HepG2 (cell line): Measurements from ENCODE around the gene ANAPC16. TPM values are rescaled to one million over a fixed set of nuclear protein-coding genes. Genes with fewer than 3 reads are reported as not detected.

Experiments
- ATAC-seq: fragments of 200-7000 bp; cut with Tn5 transposase; 3 replicates; pipeline ENCODE4 v1.9.1; 2020; ENCODE audit warnings: mild to moderate bottlenecking, moderate library complexity
- BruUV-seq: library from RNA; stranded (reverse); fragments of 400-500 nt; replicated peaks from 2 replicates; lab custom pipeline; 2021; lab: Mats Ljungman, UMichigan
- CTCF ChIA-PET: fragments of 300-600 bp; formaldehyde crosslinking; extraction: SDS; loops from one replicate; lab custom pipeline; 2021; ENCODE audit warnings: low total read pairs, inconsistent platforms, low intra/inter-chr PET ratio; lab: Yijun Ruan, JAX
- POLR2A ChIA-PET: fragments of 350-600 bp; sonication (Branson Sonifier 250); formaldehyde crosslinking; loops from one replicate; lab custom pipeline; 2020; ENCODE audit warnings: antibody characterized with exemption, inconsistent platforms; lab: Yijun Ruan, JAX
- DNase-seq: peaks from one replicate; pipeline ENCODE4 v3.0.0-alpha.2; 2015; ENCODE audit warnings: low spot score
- FAIRE-seq: peaks from 3 replicates; lab custom pipeline; 2011; peaks lifted over from hg19 to GRCh38; lab: Jason Lieb, UNC
- H2AFZ ChIP-seq: one replicate; pipeline ENCODE4 v1.6.1; 2011; ENCODE audit warnings: low read length, inconsistent platforms
- H3K27ac ChIP-seq: fragments of 300-600 bp; 3 replicates; pipeline ENCODE4 v1.8.0; 2011; ENCODE audit warnings: mixed run types, mild to moderate bottlenecking, mixed read lengths, low read length, inconsistent platforms; ENCODE audit not compliant: insufficient read depth; ENCODE audit errors: extremely low read length
- H3K27me3 ChIP-seq, 2 experiments: fragments of 200-600 bp in 1 of 2; 2 replicates in 1 of 2; 3 replicates in 1 of 2; pipeline versions ENCODE4 v1.6.0 to v1.8.0; 2011; ENCODE audit warnings: low read length in 2 of 2, mild to moderate bottlenecking in 2 of 2, moderate library complexity in 2 of 2, inconsistent platforms in 1 of 2; ENCODE audit not compliant: insufficient read depth in 2 of 2, control insufficient read depth in 1 of 2
- H3K36me3 ChIP-seq, 2 experiments: fragments of 200-600 bp in 1 of 2; replicated peaks in 1 of 2; 2 replicates in 1 of 2; 3 replicates in 1 of 2; pipeline versions ENCODE4 v1.5.1 to v1.8.0; 2011; ENCODE audit warnings: low read length in 2 of 2, inconsistent platforms in 1 of 2; ENCODE audit not compliant: insufficient read depth in 2 of 2, control insufficient read depth in 1 of 2
- H3K4me1 ChIP-seq: 2 replicates; pipeline ENCODE4 v1.5.1; 2012; ENCODE audit warnings: low read length, inconsistent platforms; ENCODE audit not compliant: insufficient read depth
- H3K4me2 ChIP-seq: 2 replicates; pipeline ENCODE4 v1.6.0; 2011; ENCODE audit warnings: low read depth, low read length, inconsistent platforms
- H3K4me3 ChIP-seq, 3 experiments: fragments of 200-600 bp in 1 of 3; sonication (generic), shearing (Covaris generic) in 1 of 3; replicated peaks in 1 of 3; 2 replicates each; pipeline ENCODE4 v1.5.1; 2011 to 2016; ENCODE audit warnings: low read length in 3 of 3, inconsistent platforms in 2 of 3, low read depth in 2 of 3, mild to moderate bottlenecking in 2 of 3, control low read depth in 1 of 3, mixed read lengths in 1 of 3; ENCODE audit not compliant: insufficient read depth in 1 of 3
- H3K79me2 ChIP-seq: one replicate; pipeline ENCODE4 v1.6.1; 2011; ENCODE audit warnings: low read length, inconsistent platforms; ENCODE audit not compliant: insufficient read depth
- H3K9ac ChIP-seq: 2 replicates; pipeline ENCODE4 v1.6.0; 2011; ENCODE audit warnings: mild to moderate bottlenecking, low read depth, low read length, inconsistent platforms; ENCODE audit not compliant: insufficient read depth
- H3K9me3 ChIP-seq: 2 replicates; pipeline ENCODE4 v1.5.1; 2012; ENCODE audit warnings: mild to moderate bottlenecking, low read length
- H4K20me1 ChIP-seq: 2 replicates; pipeline ENCODE4 v1.6.0; 2011; ENCODE audit warnings: inconsistent platforms, mild to moderate bottlenecking, low read length, moderate library complexity; ENCODE audit not compliant: insufficient read depth
- ARID5B ChIP-seq: IDR thresholded peaks from 2 replicates; pipeline ENCODE4 v1.4.0; 2020; ENCODE audit warnings: mild to moderate bottlenecking, missing genetic modification reagents
- BORCS8-MEF2B ChIP-seq: sonication (generic); formaldehyde crosslinking; IDR thresholded peaks from 2 replicates; pipeline ENCODE4 v1.8.0; 2022; ENCODE audit warnings: mild to moderate bottlenecking, missing genetic modification reagents
- FOXA1 ChIP-seq, 2 experiments: fragments of 450-650 bp in 1 of 2; sonication (generic) in 1 of 2; formaldehyde crosslinking in 1 of 2; IDR thresholded peaks; 2 replicates each; pipeline versions ENCODE4 v1.4.0 to v1.6.1; 2016 to 2020; ENCODE audit warnings: missing genetic modification reagents in 1 of 2
- FOXC1 ChIP-seq: sonication (generic); formaldehyde crosslinking; IDR thresholded peaks from 2 replicates; pipeline ENCODE4 v1.8.0; 2022; ENCODE audit warnings: mild to moderate bottlenecking, missing genetic modification reagents, borderline replicate concordance
- GTF2F1 ChIP-seq: fragments of 150-350 bp; IDR thresholded peaks from 2 replicates; pipeline ENCODE4 v1.6.1; 2014; ENCODE audit warnings: low read length
- KAT2B ChIP-seq: fragments of 150-350 bp; IDR thresholded peaks from 2 replicates; pipeline ENCODE4 v1.6.1; 2014; ENCODE audit warnings: low read depth, low read length, borderline replicate concordance
- MTF2 ChIP-seq: sonication (generic); formaldehyde crosslinking; IDR thresholded peaks from 2 replicates; pipeline ENCODE4 v1.5.0; 2020; ENCODE audit warnings: missing genetic modification reagents, borderline replicate concordance
- RBM39 ChIP-seq: fragments of 200-400 bp; formaldehyde crosslinking; IDR thresholded peaks from one replicate; pipeline ENCODE4 v1.6.1; 2018; ENCODE audit warnings: antibody characterized with exemption, mild to moderate bottlenecking, low read depth, low read length; ENCODE audit not compliant: poor library complexity, severe bottlenecking
- SIX1 ChIP-seq: sonication (generic); formaldehyde crosslinking; IDR thresholded peaks from 2 replicates; pipeline ENCODE4 v1.4.0; 2020; ENCODE audit warnings: missing genetic modification reagents, borderline replicate concordance
- TBL1XR1 ChIP-seq: fragments of 150-350 bp; IDR thresholded peaks from 2 replicates; pipeline ENCODE4 v1.6.1; 2014; ENCODE audit warnings: borderline replicate concordance, low read length; ENCODE audit not compliant: partially characterized antibody
- ZBTB3 ChIP-seq: sonication (generic); formaldehyde crosslinking; IDR thresholded peaks from 2 replicates; pipeline ENCODE4 v1.4.0; 2020; ENCODE audit warnings: low read depth, mild to moderate bottlenecking, moderate library complexity, missing genetic modification reagents, borderline replicate concordance
- ZMAT3 ChIP-seq: sonication (generic); formaldehyde crosslinking; conservative IDR thresholded peaks from 2 replicates; pipeline ENCODE4 v1.7.0; 2021; ENCODE audit warnings: missing genetic modification reagents
- ZNF10 ChIP-seq: sonication (generic); formaldehyde crosslinking; IDR thresholded peaks from 2 replicates; pipeline ENCODE4 v1.4.0; 2020; ENCODE audit warnings: mild to moderate bottlenecking, low read depth, missing genetic modification reagents, borderline replicate concordance
- ZNF3 ChIP-seq: IDR thresholded peaks from 2 replicates; pipeline ENCODE4 v1.7.0; 2017; ENCODE audit warnings: inconsistent platforms
- ZNF331 ChIP-seq: sonication (generic); formaldehyde crosslinking; IDR thresholded peaks from 2 replicates; pipeline ENCODE4 v1.4.0; 2020; ENCODE audit warnings: missing genetic modification reagents
- ZNF33B ChIP-seq: sonication (generic); formaldehyde crosslinking; IDR thresholded peaks from 2 replicates; pipeline ENCODE4 v1.5.1; 2020; ENCODE audit warnings: mild to moderate bottlenecking, missing genetic modification reagents
- ZNF7 ChIP-seq: IDR thresholded peaks from 2 replicates; pipeline ENCODE4 v1.6.1; 2016; ENCODE audit warnings: missing biosample characterization, missing genetic modification reagents
- ZNF776 ChIP-seq: sonication (generic); formaldehyde crosslinking; IDR thresholded peaks from 2 replicates; pipeline ENCODE4 v1.4.0; 2020; ENCODE audit warnings: mild to moderate bottlenecking, missing genetic modification reagents
- ZSCAN25 ChIP-seq: sonication (generic); formaldehyde crosslinking; IDR thresholded peaks from 2 replicates; pipeline ENCODE4 v1.8.0; 2022; ENCODE audit warnings: mild to moderate bottlenecking, missing genetic modification reagents
- WGBS: methylation state at CpG from one replicate; pipeline ENCODE4 v1.1.6; 2017; ENCODE audit warnings: low lambda C conversion rate; 5-methylcytosine and 5-hydroxymethylcytosine counted together
- in situ Hi-C: cut with HindIII; loops from 2 replicates; pipeline ENCODE4 v1.10.0; 2017; ENCODE audit warnings: low pct_unique_long_range_greater_than_20kb; ENCODE audit not compliant: extremely low pct_ligation_motif_present
- intact Hi-C: fragments of 100-400 bp; cut with micrococcal nuclease; formaldehyde crosslinking; loops from one replicate; pipeline ENCODE4 v1.10.0; 2022; ENCODE audit not compliant: unreplicated experiment
- polyA plus RNA-seq, 8 experiments: library from polyadenylated mRNA; depleted of rRNA in 3 of 8; stranded (reverse) in 7 of 8; unstranded in 1 of 8; fragments of >200 nt; fragmentation: Illumina TruSeq in 4 of 8; extraction: Trizol in 4 of 8; gene quantifications; 2 replicates each; pipeline versions ENCODE4 v1.2.1 to v1.2.3, GENCODE V29; 2011 to 2016; ENCODE audit warnings: low read depth in 4 of 8, missing spikeins in 1 of 8, mixed read lengths in 1 of 8; ENCODE audit not compliant: insufficient read depth in 1 of 8
- total RNA-seq, 5 experiments: library from RNA; depleted of rRNA; stranded (reverse); fragments of >200 nt; fragmentation: Illumina TruSeq; extraction: Trizol; gene quantifications; 2 replicates each; pipeline ENCODE4 v1.2.3, GENCODE V29; 2016; ENCODE audit warnings: low read depth in 1 of 5

Gene ANAPC16
- total and polyA plus RNA-seq, 2 of the 13 experiments (the other 11 are each of a cell fraction or from before 2014, with no cell fraction given): 74.8 to 89.4 TPM

GRCh38 chr10:72248468-72249151 is 32.8 kb downstream of the ANAPC16 start:
- CTCF ChIA-PET: no interaction called here
- Histone ChIP-seq H3K36me3 (no peaks in the 10 kb centered on the region), H3K27me3 (no peaks in the 10 kb centered on the region), H3K27ac (peak overlapping the region; percentile 81), H3K4me1 (peaks cover 94% of the 10 kb centered on the region), H3K79me2 (no peaks in the 10 kb centered on the region), H3K4me2 (peak overlapping the region; percentile 98), H2AFZ (peak overlapping the region; percentile 51), H3K9me3 (no peaks in the 10 kb centered on the region), H4K20me1 (no peaks in the 10 kb centered on the region), H3K4me3 (peak overlapping the region; percentile 56 to 75 (median 65)), H3K9ac (peak overlapping the region; percentile 79)
- DNase-seq (peak; percentile 68), ATAC-seq (peak; percentile 84), FAIRE-seq (no peak)
- TSS peak; percentile 94 for BruUV-seq
- in situ Hi-C loops (no loop called here), intact Hi-C loops (loop anchor here (2.0 kb wide), 1 partner anchor 24 kb away; the partner anchor contains the start of gene DDIT4)
- WGBS: 6% methylated on average over 7 of the region's 10 CpGs
- POLR2A ChIA-PET: interaction anchor here (0.9 to 2.3 kb wide), 11 partner anchors 11 to 106 kb away, joined by 3 to 18 read pairs (median 4); partner anchors contain the start of genes ANAPC16, ASCC1, DDIT4 and DNAJB12
- TF ChIP-seq ZNF331 (CRISPR knock-in tag) (peak; percentile 45; the same call in 1 of the 2 replicates), RBM39 (no peak), GTF2F1 (no peak), FOXA1 (IDR thresholded peaks at IDR 0.05) (no peak), FOXA1 (CRISPR knock-in tag; IDR thresholded peaks at IDR 0.05) (no peak), SIX1 (CRISPR knock-in tag) (no peak), BORCS8-MEF2B (CRISPR knock-in tag) (no peak), FOXC1 (CRISPR knock-in tag) (peak; percentile 44; the same call in 1 of the 2 replicates), ZSCAN25 (no peak; the same call in 1 of the 2 replicates), ARID5B (CRISPR knock-in tag) (0 out of 2 replicates have a peak, but pooled peaks have one; percentile 38), ZMAT3 (CRISPR knock-in tag) (no peak), ZNF3 (CRISPR knock-in tag) (no peak), ZNF776 (CRISPR knock-in tag) (0 out of 2 replicates have a peak, but pooled peaks have one; percentile 42), TBL1XR1 (no peak), KAT2B (no peak), ZBTB3 (CRISPR knock-in tag) (no peak), ZNF10 (no peak), MTF2 (CRISPR knock-in tag) (no peak), ZNF7 (CRISPR knock-in tag) (no peak), ZNF33B (CRISPR knock-in tag) (no peak)
